CD4-positive, alpha-beta T cell treated with Interleukin-15 for 1 hour (primary cell): ENCODE measurements around the gene CBR4.
"Not testable (repeated sequence)": the region's sequence is repeated elsewhere in the genome, so short reads cannot be mapped to it uniquely, and the experiment has no call there.

Experiments used
- DNase-seq: peaks from one replicate; pipeline ENCODE4 v3.0.0-alpha.2; 2020

Gene CBR4

DNA sequence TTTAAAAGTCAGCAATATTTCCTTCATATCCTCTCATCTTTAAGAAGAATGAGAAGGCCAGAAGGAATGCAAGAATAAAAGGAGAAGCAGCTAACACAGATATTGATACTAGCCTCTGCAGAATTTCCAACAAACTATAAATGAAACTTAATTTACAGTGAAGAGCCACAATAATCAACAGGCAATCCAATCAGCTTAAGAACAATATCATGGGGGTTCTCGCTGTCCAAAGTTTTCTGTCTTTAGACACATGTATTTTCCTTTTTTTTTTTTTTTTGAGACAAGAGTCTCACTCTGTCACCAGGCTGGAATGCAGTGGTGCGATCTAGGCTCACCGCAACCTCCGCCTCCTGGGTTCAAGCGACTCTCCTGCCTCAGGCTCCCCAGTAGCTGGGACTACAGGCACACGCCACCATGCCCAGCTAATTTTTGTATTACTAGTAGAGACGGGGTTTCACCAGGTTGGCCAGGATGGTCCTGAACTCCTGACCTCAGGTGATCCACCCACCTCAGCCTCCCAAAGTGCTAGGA is 17.0 kb downstream of the CBR4 start:
- DNase-seq = not testable (repeated sequence)

DNA sequence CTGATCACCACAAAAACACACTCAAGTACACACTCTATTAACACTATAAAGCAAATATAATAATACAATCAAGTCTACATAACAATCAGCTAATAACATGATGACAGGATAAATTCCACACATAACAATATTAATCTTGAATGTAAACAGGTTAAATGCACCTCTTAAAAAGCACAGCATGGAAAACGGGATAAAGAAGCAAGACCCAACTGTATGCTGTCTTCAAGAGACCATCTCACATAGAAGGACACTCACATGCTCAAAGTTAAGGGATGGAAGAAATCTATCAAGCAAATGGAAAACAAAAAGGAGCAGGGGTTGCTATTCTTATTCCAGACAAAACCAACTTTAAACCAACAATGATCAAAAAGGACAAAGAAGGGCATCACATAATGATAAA is 28.1 kb downstream of the CBR4 start:
- DNase-seq = no peak

DNA sequence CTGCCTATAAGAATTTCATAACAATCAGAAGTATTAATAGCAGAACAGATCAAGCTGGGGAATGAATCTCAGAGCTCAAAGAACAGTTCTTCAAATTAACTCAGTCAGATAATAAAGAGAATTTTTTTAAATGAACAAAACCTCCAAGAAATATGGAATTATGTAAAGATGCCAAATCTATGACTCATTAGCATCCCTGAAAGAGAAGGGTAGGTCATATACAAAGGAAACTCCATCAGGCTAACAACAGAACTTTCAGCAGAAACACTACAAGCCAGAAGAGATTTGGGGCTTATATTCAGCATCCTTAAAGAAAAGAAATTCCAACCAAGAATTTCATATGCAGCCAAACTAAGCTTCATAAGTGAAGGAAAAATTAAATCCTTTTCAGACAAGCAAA is 28.6 kb downstream of the CBR4 start:
- no peak for DNase-seq

DNA sequence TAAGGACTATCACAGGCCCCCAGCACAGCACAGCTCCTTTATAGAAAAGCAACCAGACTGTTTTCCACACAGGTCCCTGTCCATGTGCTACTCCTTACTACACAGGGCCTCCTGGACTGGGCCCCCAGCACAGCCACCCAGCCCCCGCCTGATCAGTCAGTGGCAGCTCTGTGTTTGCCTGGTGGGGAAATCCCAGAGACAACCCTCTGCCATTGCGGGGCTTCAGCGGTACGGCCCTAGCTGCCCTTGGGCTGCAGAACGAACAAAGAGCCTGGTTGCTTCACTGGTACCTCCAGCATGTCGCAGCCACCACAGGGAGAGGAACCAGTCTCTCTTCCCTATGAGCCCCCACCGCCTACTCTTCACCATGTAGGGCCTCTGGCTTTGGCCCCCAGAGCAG is 30.7 kb downstream of the CBR4 start:
- no peak for DNase-seq

DNA sequence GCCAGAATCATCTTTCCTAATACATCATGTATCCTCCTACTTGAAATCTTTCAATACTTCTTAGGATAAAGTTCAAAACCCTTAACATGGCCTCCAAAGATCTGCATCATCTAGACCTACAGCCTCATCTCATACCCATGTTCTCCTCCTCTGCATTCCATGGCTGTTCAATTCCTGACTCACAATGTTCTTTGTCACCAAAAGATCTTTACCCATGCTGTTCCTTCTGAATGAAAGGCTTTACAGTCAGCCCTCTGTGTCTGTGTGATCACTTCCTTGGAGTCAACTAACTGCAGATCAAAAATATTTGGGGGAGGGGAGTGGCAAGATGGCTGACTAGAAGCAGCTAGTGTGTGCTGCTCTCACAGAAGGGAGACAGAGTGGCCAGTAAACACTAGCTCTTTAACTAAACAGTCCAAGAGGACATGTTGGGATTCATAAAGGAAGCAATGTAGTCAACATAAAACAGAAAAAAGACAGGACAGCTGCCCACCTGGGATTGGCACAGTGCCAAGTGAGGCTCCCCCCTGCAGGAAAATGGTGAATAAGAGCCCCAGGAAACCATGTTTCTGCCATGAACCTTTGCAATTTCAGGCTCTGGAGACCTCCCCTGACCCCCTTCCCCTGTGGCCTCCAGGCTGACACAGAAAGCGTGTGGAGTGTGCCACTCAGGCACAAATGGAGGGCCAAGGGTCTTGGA is 31.9 kb downstream of the CBR4 start:
- DNase-seq = no peak

DNA sequence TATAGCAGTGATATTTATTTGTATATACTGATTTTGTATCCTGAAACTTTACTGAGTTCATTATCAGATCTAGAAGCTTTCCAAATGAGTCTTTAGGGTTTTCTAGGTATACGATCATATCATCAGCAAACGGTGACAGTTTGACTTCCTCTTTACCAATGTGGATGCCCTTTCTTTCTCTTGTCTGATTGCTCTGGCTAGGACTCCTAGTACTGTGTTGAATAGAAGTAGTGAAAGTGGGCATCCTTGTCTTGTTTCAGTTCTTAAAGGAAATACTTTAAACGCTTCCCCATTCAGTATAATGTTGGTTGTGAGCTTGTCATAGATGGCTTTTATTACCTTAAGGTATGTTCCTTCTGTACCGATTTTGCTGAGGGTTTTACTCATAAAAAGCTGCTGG is 37.5 kb downstream of the CBR4 start:
- DNase-seq = no peak

DNA sequence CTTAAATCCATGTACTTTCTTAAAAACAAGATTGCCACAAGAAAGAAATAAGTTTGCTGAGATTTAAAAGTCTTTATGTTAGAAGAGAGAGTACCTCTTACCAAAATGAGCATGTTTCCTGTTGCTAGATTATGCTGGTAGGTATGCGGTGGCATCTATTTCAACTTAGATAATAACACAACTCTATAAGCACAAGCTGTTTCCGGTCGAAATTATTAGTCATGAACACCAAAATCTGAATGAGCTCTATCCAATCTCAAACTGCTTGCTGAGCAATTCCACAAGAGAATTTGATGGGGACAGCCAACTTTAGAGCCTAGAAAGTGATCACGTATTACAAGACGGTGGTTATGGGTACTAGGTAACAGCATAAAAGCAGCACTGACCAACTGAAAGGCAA is 49.3 kb downstream of the CBR4 start:
- no peak for DNase-seq

DNA sequence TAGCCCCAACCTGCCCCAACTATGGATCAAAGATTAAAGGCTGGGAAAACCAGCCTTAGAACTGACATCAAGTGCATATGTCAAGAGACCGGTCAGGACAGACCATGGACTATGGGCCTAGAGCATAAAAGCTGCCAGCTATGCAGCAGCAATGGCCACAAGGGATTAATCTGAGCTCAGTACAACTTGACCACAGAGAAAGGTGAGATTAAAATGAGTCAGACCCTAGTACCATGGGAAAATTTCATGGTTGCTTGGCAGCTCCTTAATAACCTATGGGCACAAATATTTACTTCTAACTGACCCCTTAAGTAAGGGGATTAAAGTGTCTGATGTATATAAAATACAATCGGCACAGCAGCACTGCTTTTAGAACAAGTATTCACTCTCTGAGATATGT is 54.4 kb downstream of the CBR4 start:
- no peak for DNase-seq

DNA sequence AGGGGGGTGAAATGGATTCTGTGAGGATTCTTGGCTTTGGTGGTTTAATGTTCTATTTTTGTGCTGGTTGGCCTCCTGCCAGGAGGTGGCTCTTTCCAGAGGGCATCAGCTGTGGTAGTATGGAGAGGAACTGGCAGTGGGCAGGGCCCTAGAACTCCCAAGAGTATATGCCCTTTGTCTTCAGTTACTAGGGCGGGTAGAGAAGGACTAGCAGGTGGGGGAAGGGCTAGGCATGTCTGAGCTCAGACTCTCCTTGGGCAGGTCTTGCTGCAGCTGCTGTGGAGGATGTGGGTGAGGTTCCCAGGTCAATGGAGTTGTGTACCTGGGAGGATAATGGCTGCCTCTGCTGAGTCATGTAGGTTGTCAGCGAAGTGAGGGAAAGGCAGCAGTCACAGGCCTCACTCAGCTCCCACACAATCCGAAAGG is 57.2 kb downstream of the CBR4 start:
- not testable (repeated sequence) for DNase-seq

DNA sequence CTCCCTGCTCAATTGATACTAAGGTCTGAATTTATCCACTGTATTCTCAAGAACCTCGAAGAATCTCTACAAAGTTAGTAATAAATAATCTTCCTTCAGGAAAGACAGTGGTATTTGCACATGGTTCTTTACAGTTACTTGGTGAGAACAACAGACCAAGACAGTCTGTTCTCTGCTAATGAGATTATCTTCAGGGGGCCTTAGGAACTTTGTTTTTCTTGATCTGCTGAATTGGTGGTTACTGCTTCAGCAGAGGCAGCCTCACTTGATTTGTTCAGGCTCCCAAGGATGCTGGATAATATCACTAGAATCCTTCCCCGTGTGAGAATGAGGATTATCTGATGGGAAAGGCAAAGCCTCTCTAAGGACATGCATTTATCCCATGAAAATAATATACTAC is 64.8 kb downstream of the CBR4 start:
- DNase-seq = no peak

DNA sequence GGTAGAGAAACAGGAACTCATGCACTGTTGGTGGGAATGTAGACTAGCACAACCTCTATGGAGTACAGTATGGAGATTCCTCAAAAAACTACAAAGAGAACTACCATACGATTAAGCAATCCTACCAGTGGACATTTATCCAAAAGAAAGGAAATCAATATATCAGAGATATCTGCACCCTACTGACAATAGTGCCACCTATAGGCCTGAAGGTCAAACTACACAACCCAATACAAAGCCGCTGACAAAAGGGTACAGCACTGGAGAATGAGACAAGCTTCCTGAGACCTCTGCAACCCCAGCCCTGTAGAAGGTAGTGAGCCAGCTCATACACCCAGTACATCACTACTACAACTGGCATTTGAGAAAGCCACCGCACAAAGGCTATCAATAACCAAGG is 67.1 kb downstream of the CBR4 start:
- no peak for DNase-seq
